ENCODE results near the gene WNK2.

DNA sequence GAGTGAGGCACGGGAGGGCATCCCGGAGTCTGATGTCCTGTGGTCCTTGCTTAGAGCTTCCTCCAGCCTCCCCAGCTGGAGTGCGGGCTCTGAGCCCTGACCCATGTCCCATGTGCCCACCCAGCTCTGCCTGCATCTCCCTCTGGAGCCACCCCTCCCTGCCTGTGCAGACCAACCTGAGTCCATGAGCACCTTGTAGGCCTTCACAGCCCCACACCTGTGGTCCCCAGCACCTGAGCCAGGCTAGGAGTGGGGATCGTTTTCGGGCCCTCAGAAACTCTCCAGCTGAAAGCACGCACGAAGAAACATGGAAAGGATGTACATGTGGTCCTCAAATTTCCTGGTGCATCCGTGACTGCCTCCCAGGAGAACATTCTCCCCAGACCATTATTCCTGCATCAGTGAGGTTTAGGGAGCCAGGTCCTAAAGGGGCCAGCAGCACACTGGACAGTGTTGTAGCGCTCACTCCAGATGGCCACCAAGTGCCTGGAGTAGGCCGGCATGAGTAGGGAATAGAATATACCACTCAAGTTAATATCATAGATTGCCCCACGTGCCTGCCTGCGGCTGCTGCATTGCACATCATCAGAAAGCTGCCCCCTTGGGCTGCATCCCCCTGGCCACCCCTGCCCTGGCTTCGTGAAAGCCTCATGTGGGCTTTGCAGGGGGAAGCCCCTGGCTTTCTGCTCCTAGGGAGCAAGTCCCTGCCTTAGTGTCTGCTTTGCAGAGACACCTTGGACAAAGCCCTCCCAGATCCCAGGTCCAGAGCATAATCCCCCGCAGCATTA lies 80.6 kb downstream of the WNK2 start:
- TF ChIP-seq, protein P1, sequence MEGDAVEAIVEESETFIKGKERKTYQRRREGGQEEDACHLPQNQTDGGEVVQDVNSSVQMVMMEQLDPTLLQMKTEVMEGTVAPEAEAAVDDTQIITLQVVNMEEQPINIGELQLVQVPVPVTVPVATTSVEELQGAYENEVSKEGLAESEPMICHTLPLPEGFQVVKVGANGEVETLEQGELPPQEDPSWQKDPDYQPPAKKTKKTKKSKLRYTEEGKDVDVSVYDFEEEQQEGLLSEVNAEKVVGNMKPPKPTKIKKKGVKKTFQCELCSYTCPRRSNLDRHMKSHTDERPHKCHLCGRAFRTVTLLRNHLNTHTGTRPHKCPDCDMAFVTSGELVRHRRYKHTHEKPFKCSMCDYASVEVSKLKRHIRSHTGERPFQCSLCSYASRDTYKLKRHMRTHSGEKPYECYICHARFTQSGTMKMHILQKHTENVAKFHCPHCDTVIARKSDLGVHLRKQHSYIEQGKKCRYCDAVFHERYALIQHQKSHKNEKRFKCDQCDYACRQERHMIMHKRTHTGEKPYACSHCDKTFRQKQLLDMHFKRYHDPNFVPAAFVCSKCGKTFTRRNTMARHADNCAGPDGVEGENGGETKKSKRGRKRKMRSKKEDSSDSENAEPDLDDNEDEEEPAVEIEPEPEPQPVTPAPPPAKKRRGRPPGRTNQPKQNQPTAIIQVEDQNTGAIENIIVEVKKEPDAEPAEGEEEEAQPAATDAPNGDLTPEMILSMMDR (IDR thresholded peaks at IDR 0.05; ENCODE audit: low read depth, low read length), result no peak
- TF ChIP-seq MYC (IDR thresholded peaks at IDR 0.05; ENCODE audit: low read depth, low read length) (no peak), MAX (IDR thresholded peaks at IDR 0.05; ENCODE audit: low read depth, low read length) (no peak)
